ENCODE data around the gene GRID2. TPM values are rescaled to one million over a fixed set of nuclear protein-coding genes. Genes with fewer than 3 reads are reported as not detected.

Gene GRID2
- total RNA-seq, 1 experiment from 2014 or later, result not detected

- H3K27me3 Mint-ChIP-seq (ENCODE audit: insufficient read depth, unreplicated experiment), result no peaks in the 10 kb centered on the region
- DNase-seq (ENCODE audit: unreplicated experiment), result no peak
- no peak overlapping the region for H3K4me3 Mint-ChIP-seq (ENCODE audit: unreplicated experiment)
- H3K9me3 Mint-ChIP-seq (ENCODE audit: unreplicated experiment), result no peaks in the 10 kb centered on the region
- intact Hi-C loops (cut with micrococcal nuclease), result loop anchor here (10.0 kb wide), 1 partner anchor 214 kb away; no protein-coding TSS in a partner anchor
- CTCF ChIA-PET, result interaction anchor here (0.6 to 0.7 kb wide), 3 partner anchors 113 to 331 kb away, joined by 3 to 4 read pairs (median 3); no protein-coding TSS in a partner anchor
- POLR2A ChIA-PET, result interaction anchor here (0.6 to 1.5 kb wide), 4 partner anchors 8 to 170 kb away, joined by 3 to 5 read pairs (median 4); no protein-coding TSS in a partner anchor
- no peak for TF ChIP-seq CTCF (IDR thresholded peaks at IDR 0.05; ENCODE audit: unreplicated experiment)
- no TSS peak for BruUV-seq (replicated peaks)
- H3K27ac Mint-ChIP-seq (ENCODE audit: low read depth, unreplicated experiment), result no peak overlapping the region
- no peaks in the 10 kb centered on the region for H3K4me1 Mint-ChIP-seq (ENCODE audit: insufficient read depth, unreplicated experiment)
- no peaks in the 10 kb centered on the region for H3K36me3 Mint-ChIP-seq (ENCODE audit: insufficient read depth, unreplicated experiment)
Measured at GRCh38 chr4:92970996-92971395, 667.2 kb downstream of the GRID2 start.

GRCh38 chr4:92988301-92988700 is 684.5 kb downstream of the GRID2 start:
- no peak overlapping the region for H3K4me3 Mint-ChIP-seq (ENCODE audit: unreplicated experiment)
- CTCF ChIA-PET, result no interaction called here
- no peak overlapping the region for H3K27ac Mint-ChIP-seq (ENCODE audit: low read depth, unreplicated experiment)
- no peaks in the 10 kb centered on the region for H3K9me3 Mint-ChIP-seq (ENCODE audit: unreplicated experiment)
- no peaks in the 10 kb centered on the region for H3K27me3 Mint-ChIP-seq (ENCODE audit: insufficient read depth, unreplicated experiment)
- no peaks in the 10 kb centered on the region for H3K4me1 Mint-ChIP-seq (ENCODE audit: insufficient read depth, unreplicated experiment)
- no peaks in the 10 kb centered on the region for H3K36me3 Mint-ChIP-seq (ENCODE audit: insufficient read depth, unreplicated experiment)
- DNase-seq (ENCODE audit: unreplicated experiment), result no peak
- no TSS peak for BruUV-seq (replicated peaks)
- POLR2A ChIA-PET, result no interaction called here
- intact Hi-C loops (cut with micrococcal nuclease), result no loop called here
- no peak for TF ChIP-seq CTCF (IDR thresholded peaks at IDR 0.05; ENCODE audit: unreplicated experiment)

GRCh38 chr4:92992758-92993157 is 689.0 kb downstream of the GRID2 start:
- H3K9me3 Mint-ChIP-seq (ENCODE audit: unreplicated experiment), result no peaks in the 10 kb centered on the region
- no peaks in the 10 kb centered on the region for H3K4me1 Mint-ChIP-seq (ENCODE audit: insufficient read depth, unreplicated experiment)
- POLR2A ChIA-PET, result interaction anchor here (0.8 kb wide), 1 partner anchor 649 kb away, joined by 4 read pairs; no protein-coding TSS in a partner anchor
- no peaks in the 10 kb centered on the region for H3K36me3 Mint-ChIP-seq (ENCODE audit: insufficient read depth, unreplicated experiment)
- CTCF ChIA-PET, result no interaction called here
- TF ChIP-seq CTCF (IDR thresholded peaks at IDR 0.05; ENCODE audit: unreplicated experiment), result no peak
- H3K27ac Mint-ChIP-seq (ENCODE audit: low read depth, unreplicated experiment), result no peak overlapping the region
- no peak for DNase-seq (ENCODE audit: unreplicated experiment)
- intact Hi-C loops (cut with micrococcal nuclease), result no loop called here
- H3K27me3 Mint-ChIP-seq (ENCODE audit: insufficient read depth, unreplicated experiment), result no peaks in the 10 kb centered on the region
- H3K4me3 Mint-ChIP-seq (ENCODE audit: unreplicated experiment), result no peak overlapping the region
- no TSS peak for BruUV-seq (replicated peaks)

- TF ChIP-seq CTCF (IDR thresholded peaks at IDR 0.05; ENCODE audit: unreplicated experiment), result no peak
- no peaks in the 10 kb centered on the region for H3K36me3 Mint-ChIP-seq (ENCODE audit: insufficient read depth, unreplicated experiment)
- H3K9me3 Mint-ChIP-seq (ENCODE audit: unreplicated experiment), result no peaks in the 10 kb centered on the region
- H3K27ac Mint-ChIP-seq (ENCODE audit: low read depth, unreplicated experiment), result no peak overlapping the region
- H3K27me3 Mint-ChIP-seq (ENCODE audit: insufficient read depth, unreplicated experiment), result no peaks in the 10 kb centered on the region
- ChIA-PET POLR2A (no interaction called here), CTCF (no interaction called here)
- intact Hi-C loops (cut with micrococcal nuclease), result no loop called here
- H3K4me3 Mint-ChIP-seq (ENCODE audit: unreplicated experiment), result no peak overlapping the region
- DNase-seq (ENCODE audit: unreplicated experiment), result no peak
- H3K4me1 Mint-ChIP-seq (ENCODE audit: insufficient read depth, unreplicated experiment), result no peaks in the 10 kb centered on the region
- no TSS peak for BruUV-seq (replicated peaks)
Measured at GRCh38 chr4:92994727-92995126, 691.0 kb downstream of the GRID2 start.

Data from MCF 10A (cell line).